ENCODE results near the gene RPS6KA2.

Gene RPS6KA2

GRCh38 chr6:166469426-166469961 lies 157.6 kb downstream of the RPS6KA2 start:
- Histone ChIP-seq H3K36me3 (ENCODE audit: control insufficient read depth, insufficient read depth, low read length) (no peaks in the 10 kb centered on the region), H3K27me3 (ENCODE audit: control insufficient read depth, insufficient read depth, low read length) (no peaks in the 10 kb centered on the region), H3K4me3 (ENCODE audit: low read length) (no peak overlapping the region), H3K9ac (ENCODE audit: low read length) (no peak overlapping the region), H3K4me1 (ENCODE audit: control insufficient read depth, insufficient read depth, low read length) (no peaks in the 10 kb centered on the region), H3K9me3 (ENCODE audit: control insufficient read depth, low read length) (no peaks in the 10 kb centered on the region)

DNA sequence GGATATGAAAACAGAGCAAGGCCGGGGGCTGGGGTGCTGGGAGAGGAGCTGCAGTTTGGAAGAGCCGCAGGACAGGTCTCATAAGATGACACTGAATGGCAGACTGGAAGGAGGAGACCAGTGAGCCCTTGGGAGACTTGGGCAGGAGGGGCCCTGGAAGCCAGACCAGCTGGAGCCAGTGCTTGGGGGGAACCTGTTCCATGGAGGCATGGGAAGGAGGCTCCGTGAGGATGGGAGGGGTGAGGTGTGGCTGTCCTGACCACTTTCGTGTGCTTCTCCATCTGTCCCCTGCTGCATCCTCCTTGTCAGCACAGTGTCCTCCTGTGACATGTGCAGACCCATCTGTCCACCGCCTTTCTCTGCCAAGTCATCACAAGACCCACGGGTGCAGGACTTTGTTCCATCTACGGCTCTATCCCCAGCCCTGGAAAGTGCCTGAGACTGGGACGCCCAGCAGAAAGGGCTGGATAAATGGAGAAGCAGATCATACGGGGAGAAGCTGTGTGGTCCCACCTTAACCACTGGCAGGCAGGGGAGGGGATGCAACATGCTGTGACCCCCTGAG lies 159.5 kb downstream of the RPS6KA2 start:
- H3K36me3 ChIP-seq (ENCODE audit: control insufficient read depth, insufficient read depth, low read length): no peaks in the 10 kb centered on the region

DNA sequence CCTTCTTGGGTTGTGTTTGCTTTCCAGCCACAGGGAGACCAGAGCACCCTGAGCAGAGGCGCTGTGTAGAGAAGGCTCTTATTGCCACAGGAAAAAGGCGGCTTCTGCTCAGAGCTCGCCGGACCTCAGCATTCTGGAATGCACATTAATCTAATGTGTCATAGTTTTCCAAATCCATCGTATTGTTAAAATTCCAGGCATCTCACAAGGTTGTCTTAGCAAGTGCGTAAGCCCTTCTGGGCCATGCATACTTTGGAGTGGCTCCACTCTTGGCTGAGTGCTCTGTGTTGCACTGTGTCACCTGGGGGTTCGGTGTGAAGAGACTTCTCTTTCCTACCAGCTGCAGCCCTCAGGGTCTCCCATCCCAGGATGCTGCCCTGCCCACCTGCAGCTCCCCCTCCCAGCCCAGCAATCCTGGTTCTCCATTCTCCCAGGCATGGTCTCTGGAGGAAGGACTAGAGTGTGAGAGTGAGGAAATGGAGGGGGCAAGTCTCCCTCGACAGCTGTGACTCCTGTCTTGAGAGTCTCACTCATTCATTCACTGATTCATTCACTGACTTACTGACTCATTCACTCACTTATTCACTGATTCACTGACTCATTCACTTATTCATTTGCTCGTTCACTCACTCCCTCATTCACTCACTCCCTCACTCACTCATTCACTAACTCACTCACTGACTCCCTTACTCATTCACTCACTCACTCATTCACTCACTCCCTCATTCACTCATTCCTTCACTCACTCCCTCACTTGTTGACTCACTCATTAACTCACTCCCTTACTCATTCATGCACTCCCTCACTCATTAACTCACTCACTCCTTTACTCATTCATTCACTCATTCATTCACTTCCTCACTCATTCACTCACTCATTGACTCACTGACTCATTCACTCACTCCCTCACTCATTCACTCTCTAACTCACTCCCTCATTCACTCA lies 160.6 kb downstream of the RPS6KA2 start:
- Histone ChIP-seq H3K27me3 (ENCODE audit: control insufficient read depth, insufficient read depth, low read length) (no peaks in the 10 kb centered on the region), H3K36me3 (ENCODE audit: control insufficient read depth, insufficient read depth, low read length) (no peaks in the 10 kb centered on the region), H3K9ac (ENCODE audit: low read length) (no peak overlapping the region), H3K4me3 (ENCODE audit: low read length) (no peak overlapping the region), H3K4me1 (ENCODE audit: control insufficient read depth, insufficient read depth, low read length) (no peaks in the 10 kb centered on the region), H3K9me3 (ENCODE audit: control insufficient read depth, low read length) (no peaks in the 10 kb centered on the region)

More for the DNA sequence above, 159.5 kb downstream of the RPS6KA2 start:
- Histone ChIP-seq H3K4me3 (ENCODE audit: low read length) (no peak overlapping the region), H3K4me1 (ENCODE audit: control insufficient read depth, insufficient read depth, low read length) (no peaks in the 10 kb centered on the region), H3K27me3 (ENCODE audit: control insufficient read depth, insufficient read depth, low read length) (no peaks in the 10 kb centered on the region), H3K9ac (ENCODE audit: low read length) (no peak overlapping the region), H3K9me3 (ENCODE audit: control insufficient read depth, low read length) (no peaks in the 10 kb centered on the region)

DNA sequence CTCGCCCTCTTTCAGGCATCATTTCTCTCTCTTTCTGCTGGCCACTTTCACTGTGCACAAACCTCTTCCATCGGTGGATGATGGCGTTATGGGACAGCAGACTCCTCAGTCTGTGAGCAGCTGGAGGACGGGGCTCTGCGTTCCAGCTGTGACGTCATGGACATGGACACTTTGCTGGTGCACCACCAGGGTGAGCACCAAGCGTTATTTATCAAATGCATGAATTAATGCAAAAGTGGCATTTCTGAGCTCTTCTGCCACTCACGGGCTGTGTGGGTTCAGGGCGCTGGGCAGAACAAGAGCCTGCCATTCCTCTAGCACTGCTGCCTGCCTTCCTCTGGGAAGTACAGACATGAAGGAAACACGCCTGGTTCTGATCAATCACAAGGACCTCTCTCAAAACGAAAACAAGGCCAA lies 161.4 kb downstream of the RPS6KA2 start:
- H3K9ac ChIP-seq (ENCODE audit: low read length): no peak overlapping the region
- H3K36me3 ChIP-seq (ENCODE audit: control insufficient read depth, insufficient read depth, low read length): no peaks in the 10 kb centered on the region

GRCh38 chr6:166465003-166465399 lies 162.1 kb downstream of the RPS6KA2 start:
- H3K36me3 ChIP-seq (ENCODE audit: control insufficient read depth, insufficient read depth, low read length): no peaks in the 10 kb centered on the region

More for the DNA sequence above, 161.4 kb downstream of the RPS6KA2 start:
- H3K4me1 ChIP-seq (ENCODE audit: control insufficient read depth, insufficient read depth, low read length): no peaks in the 10 kb centered on the region
- no peaks in the 10 kb centered on the region for H3K9me3 ChIP-seq (ENCODE audit: control insufficient read depth, low read length)
- H3K27me3 ChIP-seq (ENCODE audit: control insufficient read depth, insufficient read depth, low read length): no peaks in the 10 kb centered on the region
- H3K4me3 ChIP-seq (ENCODE audit: low read length): no peak overlapping the region

GRCh38 chr6:166464068-166465002 lies 162.7 kb downstream of the RPS6KA2 start:
- Histone ChIP-seq H3K4me3 (ENCODE audit: low read length) (no peak overlapping the region), H3K27me3 (ENCODE audit: control insufficient read depth, insufficient read depth, low read length) (no peaks in the 10 kb centered on the region), H3K9me3 (ENCODE audit: control insufficient read depth, low read length) (no peaks in the 10 kb centered on the region), H3K4me1 (ENCODE audit: control insufficient read depth, insufficient read depth, low read length) (no peaks in the 10 kb centered on the region), H3K36me3 (ENCODE audit: control insufficient read depth, insufficient read depth, low read length) (no peaks in the 10 kb centered on the region), H3K9ac (ENCODE audit: low read length) (no peak overlapping the region)

More at GRCh38 chr6:166465003-166465399, 162.1 kb downstream of the RPS6KA2 start:
- Histone ChIP-seq H3K4me1 (ENCODE audit: control insufficient read depth, insufficient read depth, low read length) (no peaks in the 10 kb centered on the region), H3K27me3 (ENCODE audit: control insufficient read depth, insufficient read depth, low read length) (no peaks in the 10 kb centered on the region), H3K4me3 (ENCODE audit: low read length) (no peak overlapping the region), H3K9ac (ENCODE audit: low read length) (no peak overlapping the region), H3K9me3 (ENCODE audit: control insufficient read depth, low read length) (no peaks in the 10 kb centered on the region)

- Histone ChIP-seq H3K9ac (ENCODE audit: low read length) (no peak overlapping the region), H3K9me3 (ENCODE audit: control insufficient read depth, low read length) (no peaks in the 10 kb centered on the region), H3K36me3 (ENCODE audit: control insufficient read depth, insufficient read depth, low read length) (no peaks in the 10 kb centered on the region), H3K4me3 (ENCODE audit: low read length) (no peak overlapping the region), H3K27me3 (ENCODE audit: control insufficient read depth, insufficient read depth, low read length) (no peaks in the 10 kb centered on the region), H3K4me1 (ENCODE audit: control insufficient read depth, insufficient read depth, low read length) (no peaks in the 10 kb centered on the region)
Observed at GRCh38 chr6:166463359-166464067, 163.5 kb downstream of the RPS6KA2 start.

- no peak overlapping the region for H3K4me3 ChIP-seq (ENCODE audit: low read length)
- no peak overlapping the region for H3K9ac ChIP-seq (ENCODE audit: low read length)
- H3K4me1 ChIP-seq (ENCODE audit: control insufficient read depth, insufficient read depth, low read length): no peaks in the 10 kb centered on the region
- H3K27me3 ChIP-seq (ENCODE audit: control insufficient read depth, insufficient read depth, low read length): no peaks in the 10 kb centered on the region
- no peaks in the 10 kb centered on the region for H3K36me3 ChIP-seq (ENCODE audit: control insufficient read depth, insufficient read depth, low read length)
- H3K9me3 ChIP-seq (ENCODE audit: control insufficient read depth, low read length): no peaks in the 10 kb centered on the region
Observed at GRCh38 chr6:166462461-166463135, 164.5 kb downstream of the RPS6KA2 start.

DNA sequence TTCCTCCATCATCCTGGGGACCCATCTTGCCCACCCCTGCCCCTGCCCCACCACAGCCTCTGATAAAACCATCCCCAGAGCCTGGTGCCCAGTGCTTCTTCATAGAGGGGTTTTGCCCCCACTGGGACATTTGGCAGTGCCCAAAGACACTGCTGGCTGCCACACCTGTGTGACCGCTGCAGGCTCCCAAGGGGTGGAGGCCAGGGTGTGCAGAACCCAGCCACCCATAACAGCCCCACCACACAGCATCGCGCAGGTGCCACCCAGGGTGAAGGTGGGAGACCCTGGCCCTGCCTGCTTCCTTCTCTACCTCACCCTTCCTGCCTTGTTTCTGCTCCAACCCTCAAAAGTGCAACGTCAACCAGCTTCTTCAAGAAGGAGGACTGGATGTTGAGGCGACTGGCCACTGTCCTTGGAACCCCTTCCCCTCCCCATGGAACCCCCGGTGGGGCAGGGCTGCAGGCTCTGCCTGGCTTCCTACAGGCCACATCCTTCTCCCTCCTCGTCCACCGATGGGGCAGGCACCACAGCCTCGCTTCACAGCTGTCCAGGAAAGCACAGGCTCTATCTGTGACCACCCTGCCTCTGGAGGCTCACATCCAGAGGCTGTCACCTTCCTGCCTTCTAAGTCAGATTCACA lies 165.1 kb downstream of the RPS6KA2 start:
- Histone ChIP-seq H3K27me3 (ENCODE audit: control insufficient read depth, insufficient read depth, low read length) (no peaks in the 10 kb centered on the region), H3K4me1 (ENCODE audit: control insufficient read depth, insufficient read depth, low read length) (no peaks in the 10 kb centered on the region), H3K9me3 (ENCODE audit: control insufficient read depth, low read length) (no peaks in the 10 kb centered on the region), H3K9ac (ENCODE audit: low read length) (no peak overlapping the region), H3K4me3 (ENCODE audit: low read length) (no peak overlapping the region), H3K36me3 (ENCODE audit: control insufficient read depth, insufficient read depth, low read length) (no peaks in the 10 kb centered on the region)

DNA sequence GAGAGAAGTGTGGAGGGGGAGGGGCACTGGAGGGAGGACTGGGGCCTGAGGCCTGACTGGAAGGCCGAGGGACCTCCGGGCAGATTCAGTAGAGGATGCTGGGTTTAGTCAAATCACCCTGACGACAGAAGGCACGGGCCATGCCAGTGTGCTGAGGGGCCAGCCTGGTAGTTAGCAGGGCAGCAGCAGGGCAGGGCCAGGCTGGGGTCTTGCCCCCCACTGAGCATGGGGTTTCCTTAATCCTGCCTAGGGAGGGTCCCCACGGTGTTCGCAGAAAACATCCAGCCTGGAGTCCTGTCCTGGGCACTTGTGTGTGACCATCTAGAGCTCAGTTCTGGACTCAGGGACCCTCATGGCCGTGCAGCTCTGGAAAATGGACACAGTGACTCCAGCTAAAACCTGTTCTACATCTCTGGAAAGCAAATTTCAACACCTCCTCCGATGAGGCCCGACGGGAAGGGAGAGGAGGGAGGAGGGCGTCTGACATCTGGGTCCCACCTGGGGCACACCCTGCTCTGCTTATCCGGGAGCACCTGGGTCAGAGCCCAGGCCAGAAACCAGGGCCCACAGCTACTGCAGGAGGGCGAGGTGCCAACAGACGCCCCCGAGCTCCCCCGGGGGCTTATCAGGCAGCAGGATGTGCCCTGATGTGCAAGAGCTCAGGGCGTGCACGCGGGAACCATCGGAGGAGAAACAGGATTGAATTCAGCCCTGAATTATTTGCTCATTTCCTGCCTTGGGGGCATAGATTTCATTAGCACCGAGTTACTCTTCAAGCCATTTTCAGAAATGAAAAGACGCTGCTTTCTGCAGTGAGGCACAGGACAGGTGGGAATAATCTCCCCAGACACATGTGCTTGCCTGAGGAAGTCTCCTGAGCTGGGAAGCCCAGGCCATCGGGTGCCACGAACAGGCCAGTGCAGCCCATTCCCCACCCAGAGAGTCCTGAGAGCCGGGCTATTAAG lies 166.3 kb downstream of the RPS6KA2 start:
- no peak overlapping the region for H3K4me3 ChIP-seq (ENCODE audit: low read length)
- H3K27me3 ChIP-seq (ENCODE audit: control insufficient read depth, insufficient read depth, low read length): no peaks in the 10 kb centered on the region
- H3K9ac ChIP-seq (ENCODE audit: low read length): no peak overlapping the region
- H3K9me3 ChIP-seq (ENCODE audit: control insufficient read depth, low read length): no peaks in the 10 kb centered on the region
- no peaks in the 10 kb centered on the region for H3K36me3 ChIP-seq (ENCODE audit: control insufficient read depth, insufficient read depth, low read length)
- no peaks in the 10 kb centered on the region for H3K4me1 ChIP-seq (ENCODE audit: control insufficient read depth, insufficient read depth, low read length)
